ENCODE data around the gene PPIL4. TPM values are rescaled to one million over a fixed set of nuclear protein-coding genes. Genes with fewer than 3 reads are reported as not detected.

The PPIL4 gene, protein sequence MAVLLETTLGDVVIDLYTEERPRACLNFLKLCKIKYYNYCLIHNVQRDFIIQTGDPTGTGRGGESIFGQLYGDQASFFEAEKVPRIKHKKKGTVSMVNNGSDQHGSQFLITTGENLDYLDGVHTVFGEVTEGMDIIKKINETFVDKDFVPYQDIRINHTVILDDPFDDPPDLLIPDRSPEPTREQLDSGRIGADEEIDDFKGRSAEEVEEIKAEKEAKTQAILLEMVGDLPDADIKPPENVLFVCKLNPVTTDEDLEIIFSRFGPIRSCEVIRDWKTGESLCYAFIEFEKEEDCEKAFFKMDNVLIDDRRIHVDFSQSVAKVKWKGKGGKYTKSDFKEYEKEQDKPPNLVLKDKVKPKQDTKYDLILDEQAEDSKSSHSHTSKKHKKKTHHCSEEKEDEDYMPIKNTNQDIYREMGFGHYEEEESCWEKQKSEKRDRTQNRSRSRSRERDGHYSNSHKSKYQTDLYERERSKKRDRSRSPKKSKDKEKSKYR
- 11.0 to 18.2 TPM (median 13.3 TPM) in 5 replicates for total RNA-seq (2022; extraction: Qiagen RNA extraction)

GRCh38 chr6:149545754-149546471 is at the start of gene PPIL4:
Gene PPIL4 (minus strand): TSS chr6:149546043. CDS start chr6:149546005, 38 bp downstream.

GRCh38 chr6:149565527-149566409 is 19.9 kb upstream of the PPIL4 start, which contains the start of gene GINM1:
Gene GINM1 (plus strand): TSS chr6:149566375. CDS start chr6:149566415, 40 bp downstream.

GRCh38 chr6:149484733-149485700 is 60.8 kb downstream of the PPIL4 start, which contains the start of gene ZC3H12D:
Gene ZC3H12D (minus strand): TSS chr6:149485014. CDS start chr6:149474543, 10,471 bp downstream.

Other genes with a start within 250 kb of the PPIL4 start
- gene TAB2, start 228.3 kb downstream of the PPIL4 start, total RNA-seq (2022; extraction: Qiagen RNA extraction): 22.3 to 35.8 TPM (median 25.7 TPM) in 5 replicates
- gene SUMO4, start 145.8 kb downstream of the PPIL4 start, total RNA-seq (2022; extraction: Qiagen RNA extraction): 0.06 to 0.11 TPM in 2 of 5 replicates, not detected in the others
- gene ZC3H12D, start 61.0 kb downstream of the PPIL4 start, total RNA-seq (2022; extraction: Qiagen RNA extraction): 0.01 to 0.07 TPM (median 0.02 TPM) in 5 replicates
- 22.3 to 32.1 TPM (median 25.0 TPM) in 5 replicates for gene GINM1, start 20.3 kb upstream of the PPIL4 start, total RNA-seq (2022; extraction: Qiagen RNA extraction)
- gene KATNA1, start 102.7 kb upstream of the PPIL4 start, total RNA-seq (2022; extraction: Qiagen RNA extraction): 10.1 to 14.2 TPM (median 11.1 TPM) in 5 replicates
- gene LATS1, start 172.1 kb upstream of the PPIL4 start, total RNA-seq (2022; extraction: Qiagen RNA extraction): 5.9 to 8.1 TPM (median 7.4 TPM) in 5 replicates
- gene NUP43, start 200.5 kb upstream of the PPIL4 start, total RNA-seq (2022; extraction: Qiagen RNA extraction): 12.7 to 14.6 TPM (median 14.1 TPM) in 5 replicates
- 85.9 to 102 TPM (median 89.6 TPM) in 5 replicates for gene PCMT1, start 203.7 kb upstream of the PPIL4 start, total RNA-seq (2022; extraction: Qiagen RNA extraction)